Measurements from ENCODE around the gene RHCG.

The RHCG gene

DNA sequence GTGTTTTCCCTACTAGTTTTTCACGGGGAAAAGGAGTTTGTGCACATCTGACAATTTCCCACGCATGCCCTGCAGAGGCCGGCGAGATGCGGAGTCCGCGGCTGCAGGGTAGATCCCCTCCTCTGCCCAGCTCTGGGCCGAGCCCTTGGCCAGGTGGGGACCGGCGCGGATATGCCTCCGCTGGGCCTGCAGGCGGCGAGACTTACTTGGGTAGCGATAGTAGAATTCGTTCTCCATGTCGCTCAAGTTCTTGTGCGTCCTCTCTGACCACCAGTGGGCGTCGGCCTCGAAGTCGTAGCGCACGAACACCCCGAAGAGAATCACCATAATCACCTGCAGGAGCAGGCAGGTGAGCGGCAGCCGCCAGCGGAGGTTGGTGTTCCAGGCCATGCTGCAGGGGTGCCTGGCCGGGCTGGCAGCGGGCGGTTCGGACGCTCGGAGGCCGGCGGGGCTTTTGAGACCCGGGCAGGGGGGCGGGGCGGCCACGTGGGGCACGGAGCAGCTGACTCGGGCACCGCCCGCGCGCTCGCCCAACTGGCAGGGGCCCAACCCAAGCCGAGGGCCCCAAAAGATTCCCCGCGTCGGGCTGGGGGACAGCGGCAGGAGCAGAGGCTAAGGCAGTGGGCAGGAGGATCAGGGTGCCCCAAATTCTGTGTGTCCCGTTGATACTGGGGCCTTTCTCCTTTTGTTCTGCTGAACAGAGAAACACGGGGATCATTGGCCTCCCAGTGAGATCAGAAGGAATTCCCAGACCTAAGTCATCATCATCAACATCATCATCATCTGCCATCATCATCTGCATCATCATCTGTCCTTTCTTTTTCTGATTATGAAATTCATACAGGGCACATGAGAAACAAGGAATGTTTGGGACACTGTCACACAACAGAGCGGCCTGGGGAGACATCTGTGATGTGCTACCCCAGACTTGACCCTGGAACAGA is at the start of gene RHCG:
TSS of gene RHCG (minus strand) at position 429 of the 944 bp plus-strand sequence. CDS start at position 390, 39 bp downstream.
- no peak for DNase-seq

DNA sequence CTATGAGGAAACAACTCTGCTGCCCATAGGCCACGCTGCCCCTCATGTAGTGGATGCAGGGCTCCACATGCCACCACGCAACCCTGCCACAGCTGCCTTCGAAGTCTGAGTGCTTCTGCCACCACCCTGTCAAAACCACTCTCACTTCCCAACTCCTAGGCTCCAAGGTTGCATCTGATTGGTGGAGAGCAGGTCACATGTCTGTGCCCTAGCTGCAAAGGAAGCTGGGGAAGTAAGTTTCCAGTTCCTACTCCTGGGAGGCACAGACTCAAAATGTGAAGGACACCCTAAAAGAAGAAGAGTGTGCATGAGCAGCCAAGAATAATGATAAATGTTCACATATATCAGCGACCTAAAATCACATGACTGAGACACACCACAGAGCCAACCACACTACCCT is 47.0 kb upstream of the RHCG start:
- DNase-seq, result no peak

- DNase-seq, result no peak
Measured at GRCh38 chr15:89542369-89542768, 46.0 kb upstream of the RHCG start.

- DNase-seq, result no peak
Measured at GRCh38 chr15:89539027-89539426, 42.6 kb upstream of the RHCG start.

- DNase-seq, result no peak
Measured at GRCh38 chr15:89533861-89534544, 37.6 kb upstream of the RHCG start.

DNA sequence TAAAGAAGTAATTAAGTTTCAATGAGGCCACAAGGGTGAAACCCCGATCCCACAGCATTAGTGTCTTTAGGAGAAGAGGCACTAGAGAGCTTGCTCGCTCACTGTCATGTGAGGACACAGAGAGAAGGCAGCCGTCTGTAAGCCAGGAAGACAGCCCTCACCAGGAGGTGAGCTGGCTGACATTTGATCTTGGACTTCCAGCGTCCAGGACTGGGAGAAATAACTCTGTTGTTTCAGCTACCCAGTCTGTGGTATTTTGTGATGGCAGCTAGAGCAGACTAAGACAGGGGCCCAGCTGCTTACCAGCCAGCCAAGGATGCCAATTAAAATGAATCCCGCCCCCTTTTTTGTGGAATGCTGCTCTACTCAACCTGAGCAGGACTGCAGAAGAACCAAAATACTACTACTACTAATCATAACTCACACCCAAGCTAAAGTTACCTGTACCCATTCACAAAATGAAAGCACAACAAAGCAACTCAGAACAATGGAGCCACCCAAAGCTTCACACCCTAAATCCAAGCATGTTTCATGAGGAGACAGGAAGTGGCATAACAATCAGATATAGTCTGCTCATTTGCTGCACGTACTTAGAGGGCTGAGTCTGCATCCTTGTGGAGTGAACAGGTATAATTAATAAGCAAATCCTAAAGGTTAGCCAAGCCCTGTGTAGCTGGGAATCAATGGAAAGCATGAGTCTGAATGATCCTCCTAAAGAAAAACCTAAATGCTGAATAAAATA is 35.6 kb upstream of the RHCG start:
- DNase-seq, result no peak

DNA sequence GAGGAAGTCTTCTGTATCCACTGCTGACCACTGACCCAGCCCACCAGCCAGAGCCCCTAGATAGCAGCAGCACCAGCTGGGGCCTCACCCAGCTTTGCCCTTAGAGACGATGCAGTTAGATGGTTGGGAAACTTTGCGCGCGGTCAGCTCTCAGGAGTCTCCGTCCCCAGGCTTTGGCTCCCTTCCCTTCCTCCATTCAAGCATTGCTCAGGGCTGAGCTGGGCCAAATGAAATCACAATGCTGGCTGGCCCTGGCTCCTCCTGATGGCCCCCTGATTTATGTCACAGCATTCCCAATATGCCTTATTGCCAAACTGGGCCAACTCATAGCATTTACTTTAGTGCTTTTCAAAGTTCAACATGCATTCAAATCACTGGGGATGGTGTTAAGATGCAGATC is 34.6 kb upstream of the RHCG start:
- DNase-seq, result no peak

DNA sequence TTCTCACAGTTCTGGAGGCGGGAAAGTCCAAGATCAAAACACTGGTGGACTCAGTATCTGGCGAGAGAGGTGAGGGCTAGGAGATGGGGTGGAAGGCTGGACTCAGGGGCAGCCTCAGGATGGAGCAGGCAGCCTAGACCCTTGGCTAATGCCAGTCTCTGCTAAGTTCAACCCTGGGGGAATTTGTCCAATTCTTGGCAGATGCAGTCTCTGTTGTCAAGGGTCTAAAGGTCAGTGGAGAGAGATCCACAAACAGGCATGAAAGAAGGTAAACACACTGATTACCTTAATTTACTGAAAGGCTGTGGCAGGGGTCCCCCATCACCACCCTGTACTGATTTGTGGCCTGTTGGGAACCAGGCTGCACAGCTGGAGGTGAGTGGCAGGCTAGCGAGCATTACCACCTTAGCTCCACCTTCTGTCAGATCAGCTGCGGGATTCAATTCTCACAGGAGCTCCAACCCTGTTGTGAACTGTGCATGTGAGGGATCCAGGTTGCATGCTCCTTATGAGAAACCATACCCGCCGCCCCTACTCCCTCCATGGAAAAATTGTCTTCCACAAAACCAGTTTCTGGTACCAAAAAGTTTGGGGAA is 32.5 kb upstream of the RHCG start:
- no peak for DNase-seq

DNA sequence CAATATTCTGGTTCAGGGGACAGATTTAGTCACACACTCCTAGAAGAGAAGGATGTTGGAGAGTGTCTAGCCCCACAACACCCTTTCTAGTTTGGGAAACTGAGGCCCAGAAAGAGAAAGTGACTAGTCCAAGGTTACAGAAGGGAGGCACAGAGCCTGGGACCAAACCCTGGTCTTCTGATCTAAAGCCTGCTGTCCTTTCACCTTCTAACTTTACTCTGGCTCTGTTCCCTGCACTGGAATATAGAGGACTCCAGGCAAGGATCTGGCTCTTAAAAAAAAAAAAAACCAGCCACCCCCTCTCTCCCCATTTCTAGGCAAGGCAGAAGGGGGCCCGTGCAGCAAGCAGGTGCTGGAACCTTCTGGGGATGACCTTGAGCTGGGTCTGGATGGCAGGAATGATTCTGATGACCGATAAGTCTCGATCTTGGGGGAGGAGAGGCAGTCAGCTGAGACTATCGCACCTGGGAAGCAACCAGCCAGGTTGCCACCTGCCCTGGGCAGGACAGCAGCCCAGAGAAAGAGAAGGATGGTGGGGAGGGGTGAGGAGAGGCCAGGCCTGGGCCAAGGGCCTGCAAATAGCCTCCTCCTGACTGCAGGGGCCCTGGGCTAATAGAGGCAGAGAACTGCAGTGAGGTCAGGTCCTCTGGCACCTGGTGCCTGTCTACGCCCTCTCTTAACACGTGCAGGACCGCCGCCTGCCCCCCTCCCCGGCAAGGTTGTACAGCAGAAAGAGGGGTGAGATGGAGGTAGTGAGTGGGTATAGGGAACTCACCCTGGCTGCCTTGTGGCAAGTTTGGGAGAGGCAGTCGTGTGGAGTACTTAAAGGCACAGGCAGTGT is 30.4 kb upstream of the RHCG start:
- DNase-seq, result no peak

DNA sequence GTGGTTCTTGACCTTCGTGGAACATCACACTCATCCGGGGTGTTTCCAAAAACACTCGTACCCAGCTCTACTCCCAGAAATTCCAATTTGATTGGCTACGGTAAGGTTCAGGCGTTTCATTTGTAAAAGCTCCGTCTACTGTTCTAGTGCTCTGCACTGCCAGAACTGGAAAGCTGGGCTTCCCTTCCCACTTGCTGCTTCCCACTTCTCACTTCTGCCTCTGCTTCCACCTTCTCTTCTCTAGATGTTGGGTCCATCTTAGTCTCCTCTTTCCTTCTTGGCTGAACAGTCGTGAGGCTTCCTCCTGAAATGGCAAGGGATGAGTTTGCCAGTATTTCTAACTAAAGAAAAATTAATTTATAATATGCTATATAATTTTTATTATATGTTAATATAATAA is 29.8 kb upstream of the RHCG start:
- no peak for DNase-seq

GRCh38 chr15:89524184-89524583 is 27.8 kb upstream of the RHCG start:
- no peak for DNase-seq

GRCh38 chr15:89523101-89523500 is 26.7 kb upstream of the RHCG start:
- DNase-seq, result no peak

DNA sequence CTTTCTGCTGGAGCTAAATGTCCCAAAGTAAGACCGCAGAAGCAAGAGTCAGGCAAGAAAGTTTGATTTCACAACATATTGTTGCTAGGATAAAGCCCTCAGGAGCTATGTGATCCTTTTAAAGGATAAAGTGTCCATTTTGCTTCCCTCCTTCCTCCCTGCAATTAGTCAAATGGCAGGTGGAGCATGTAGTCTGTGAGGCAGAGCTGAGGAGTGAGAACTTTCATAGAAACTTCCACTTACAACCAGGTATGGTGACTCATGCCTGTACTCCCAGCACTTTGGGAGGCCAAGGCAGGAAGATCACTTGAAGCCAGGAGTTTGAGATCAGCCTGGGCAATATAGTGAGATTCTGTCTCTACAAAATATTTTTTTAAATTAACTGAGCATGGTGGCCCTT is 25.2 kb upstream of the RHCG start:
- DNase-seq, result no peak

DNA sequence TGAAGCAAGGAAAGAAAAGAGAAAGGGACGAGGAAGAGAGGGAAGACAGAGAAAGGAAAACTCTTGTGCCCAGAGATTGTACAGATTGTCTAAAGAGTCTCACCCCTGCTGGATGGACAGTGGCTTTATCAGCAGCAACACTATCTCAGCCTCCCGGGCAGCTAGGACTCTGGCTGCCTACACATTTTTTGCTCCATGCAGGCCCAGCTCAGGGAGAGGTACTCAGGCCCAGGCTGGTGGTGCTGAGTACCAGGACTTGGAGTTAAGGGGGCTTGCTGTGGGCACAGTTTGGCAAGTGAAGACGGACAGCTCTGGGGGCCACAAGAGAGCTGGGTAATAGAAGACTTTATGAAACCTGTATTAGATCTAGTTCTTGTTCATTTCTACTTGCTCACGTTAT is 19.1 kb upstream of the RHCG start:
- DNase-seq, result no peak

- no peak for DNase-seq
Measured at GRCh38 chr15:89514596-89515406, 18.4 kb upstream of the RHCG start.

DNA sequence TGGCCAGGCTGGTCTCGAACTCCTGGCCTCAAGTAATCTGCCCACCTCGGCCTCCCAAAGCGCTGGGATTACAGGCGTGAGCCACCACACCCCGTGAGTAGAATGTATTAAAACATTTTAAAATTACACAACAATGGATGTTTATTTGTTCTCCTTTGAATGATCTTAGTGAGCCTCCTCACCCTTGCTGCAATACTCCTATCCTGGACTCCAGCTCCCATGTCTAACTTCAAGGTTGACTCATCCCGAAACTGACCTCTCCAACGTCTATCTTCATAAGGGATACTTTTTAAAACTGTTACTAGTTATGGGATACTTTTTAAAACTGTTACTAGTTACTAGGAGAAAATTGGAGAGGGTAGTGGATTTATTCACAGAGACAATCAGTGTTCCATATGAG is 17.8 kb upstream of the RHCG start:
- DNase-seq, result no peak

- DNase-seq, result no peak
Measured at GRCh38 chr15:89513284-89513683, 16.9 kb upstream of the RHCG start.

- no peak for DNase-seq
Measured at GRCh38 chr15:89512631-89513030, 16.2 kb upstream of the RHCG start.

DNA sequence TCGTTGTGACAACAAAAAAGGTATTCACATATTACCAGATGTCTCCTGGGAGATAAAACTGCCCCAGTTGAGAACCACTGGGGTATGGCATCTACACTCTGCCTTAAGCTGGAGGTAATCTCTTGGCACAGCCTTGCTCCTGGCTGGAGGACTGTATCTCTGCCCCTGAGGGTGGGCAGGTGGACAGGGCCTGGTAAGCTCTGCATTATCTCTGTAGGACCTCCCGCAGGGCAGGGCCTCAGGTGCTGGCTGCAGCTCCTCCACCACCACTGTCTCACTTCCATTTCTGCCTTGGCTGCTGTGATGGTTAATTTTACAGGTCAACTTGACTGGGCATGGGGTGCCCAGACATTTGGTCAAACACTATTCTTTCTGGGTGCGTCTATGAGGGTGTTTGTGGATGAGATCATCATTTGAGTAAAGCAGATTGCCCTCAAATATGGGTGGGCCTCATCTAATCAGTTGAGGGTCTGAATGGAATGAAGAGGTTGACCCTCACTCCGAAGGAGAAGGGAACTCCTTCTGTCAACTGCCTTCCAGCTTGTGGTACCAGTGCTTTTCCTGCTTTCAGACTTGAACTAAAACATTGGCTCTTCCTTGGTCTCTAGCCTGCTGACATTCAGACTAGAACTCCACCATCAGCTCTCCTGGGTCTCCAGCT is 9.8 kb upstream of the RHCG start:
- DNase-seq, result no peak

DNA sequence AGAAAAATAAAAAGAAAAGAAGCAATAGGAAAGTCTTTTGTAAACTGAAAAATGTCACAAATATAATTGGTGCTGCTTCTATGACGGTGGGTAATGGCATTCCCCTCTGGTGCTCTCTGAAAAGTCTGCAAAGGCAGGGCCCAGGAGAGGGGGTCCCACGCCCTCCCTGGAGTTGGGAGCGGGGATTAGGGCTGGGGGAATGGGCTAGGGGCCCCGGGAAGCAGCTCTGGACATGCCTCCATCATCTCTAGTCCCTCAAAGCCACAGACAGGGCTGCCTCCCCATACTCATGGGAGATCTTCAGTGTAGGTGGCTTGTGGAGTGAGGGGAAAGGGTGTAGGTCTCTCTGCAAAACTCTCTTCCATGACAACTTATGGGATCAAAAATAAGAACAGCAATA is 7.8 kb upstream of the RHCG start:
- DNase-seq, result no peak
